Chondrocyte (in vitro differentiated cells): ENCODE results near the gene ABHD12B. TPM values are rescaled to one million over a fixed set of nuclear protein-coding genes. Genes with fewer than 3 reads are reported as not detected.
A peak's percentile ranks its signal among the peaks of the same experiment; 100 is the strongest.

ENCODE experiments used
- DNase-seq: peaks from one replicate; pipeline ENCODE4 v3.0.0; 2021; ENCODE audit warnings: mixed read lengths, low spot score
- H3K27ac Mint-ChIP-seq: one replicate; pipeline ENCODE4 v1.8.0; 2021; ENCODE audit warnings: mild to moderate bottlenecking, moderate library complexity, mixed read lengths; ENCODE audit not compliant: unreplicated experiment
- H3K27me3 Mint-ChIP-seq: 2 replicates; pipeline ENCODE4 v1.8.0; 2021; ENCODE audit warnings: low read depth, mixed read lengths
- H3K36me3 Mint-ChIP-seq: 2 replicates; pipeline ENCODE4 v1.8.0; 2021; ENCODE audit warnings: low read depth, mixed read lengths
- H3K4me1 Mint-ChIP-seq: 2 replicates; pipeline ENCODE4 v1.8.0; 2021; ENCODE audit warnings: low read depth, mild to moderate bottlenecking, mixed read lengths
- H3K4me3 Mint-ChIP-seq: one replicate; pipeline ENCODE4 v1.8.0; 2021; ENCODE audit warnings: mild to moderate bottlenecking, moderate library complexity, mixed read lengths; ENCODE audit not compliant: unreplicated experiment
- H3K9me3 Mint-ChIP-seq: 2 replicates; pipeline ENCODE4 v1.8.0; 2021; ENCODE audit warnings: low read depth, mixed read lengths
- CTCF ChIP-seq: fragments of 200-600 bp; sonication (generic); IDR thresholded peaks from 2 replicates; pipeline ENCODE4 v1.5.0; 2021; ENCODE audit warnings: antibody characterized with exemption, mild to moderate bottlenecking, moderate library complexity
- total RNA-seq: library from RNA; stranded (reverse); gene quantifications from 3 replicates; pipeline ENCODE4 v1.2.1, GENCODE V29; 2021

The ABHD12B gene
- total RNA-seq, 1 donor from 2014 or later = not detected

DNA sequence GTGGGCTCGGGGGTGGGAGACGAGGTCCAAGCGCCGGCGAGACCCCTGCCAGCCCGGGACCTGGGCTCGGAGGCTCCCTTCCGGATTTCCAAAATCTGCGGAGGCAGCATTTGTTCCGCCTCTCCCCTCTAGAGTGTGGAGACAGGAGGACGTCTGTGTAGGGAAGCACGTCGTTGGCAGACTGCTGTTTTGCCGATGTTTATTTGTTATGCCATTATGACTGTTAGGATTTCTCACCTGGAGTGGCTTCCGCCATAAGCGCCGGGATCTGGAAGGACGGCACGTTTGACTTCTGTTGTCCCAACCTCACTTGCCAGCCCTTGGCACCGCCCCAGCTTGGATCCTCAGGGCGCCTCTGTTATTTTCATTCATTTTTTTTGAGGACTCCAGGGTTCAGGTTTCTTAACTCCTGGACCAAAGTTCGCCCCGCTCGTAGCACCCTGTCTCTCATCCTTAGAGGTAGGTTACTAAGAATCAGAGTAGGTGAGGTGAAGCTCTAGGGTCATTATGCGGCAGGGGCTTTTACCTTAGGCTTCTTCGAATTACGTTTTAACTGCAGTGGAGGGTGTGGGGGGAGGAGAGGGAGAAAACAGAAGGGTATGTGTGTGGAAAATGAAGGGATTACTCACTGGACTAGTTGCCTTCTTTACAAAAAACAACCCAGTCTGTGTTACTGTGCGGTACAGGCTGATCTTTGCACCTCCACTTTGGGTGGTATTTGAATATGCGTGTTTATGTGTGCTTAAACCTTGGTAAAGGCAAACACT lies 73.0 kb downstream of the ABHD12B start:
- Mint-ChIP-seq H3K4me3 (peak overlapping the region; percentile 79), H3K9me3 (no peaks in the 10 kb centered on the region), H3K36me3 (peaks cover 8% of the 10 kb centered on the region), H3K27ac (peak overlapping the region; percentile 88), H3K27me3 (no peaks in the 10 kb centered on the region), H3K4me1 (peaks cover 45% of the 10 kb centered on the region)
- TF ChIP-seq CTCF = no peak
- no peak for DNase-seq

- no peak for DNase-seq
- Mint-ChIP-seq H3K27me3 (no peaks in the 10 kb centered on the region), H3K27ac (no peak overlapping the region), H3K36me3 (peaks cover 4% of the 10 kb centered on the region), H3K9me3 (no peaks in the 10 kb centered on the region), H3K4me3 (no peak overlapping the region), H3K4me1 (peaks cover 38% of the 10 kb centered on the region)
- TF ChIP-seq CTCF = no peak
Measured at GRCh38 chr14:50946234-50946935, 74.5 kb downstream of the ABHD12B start.

- DNase-seq = no peak
Measured at GRCh38 chr14:50947446-50947845, 75.6 kb downstream of the ABHD12B start.

DNA sequence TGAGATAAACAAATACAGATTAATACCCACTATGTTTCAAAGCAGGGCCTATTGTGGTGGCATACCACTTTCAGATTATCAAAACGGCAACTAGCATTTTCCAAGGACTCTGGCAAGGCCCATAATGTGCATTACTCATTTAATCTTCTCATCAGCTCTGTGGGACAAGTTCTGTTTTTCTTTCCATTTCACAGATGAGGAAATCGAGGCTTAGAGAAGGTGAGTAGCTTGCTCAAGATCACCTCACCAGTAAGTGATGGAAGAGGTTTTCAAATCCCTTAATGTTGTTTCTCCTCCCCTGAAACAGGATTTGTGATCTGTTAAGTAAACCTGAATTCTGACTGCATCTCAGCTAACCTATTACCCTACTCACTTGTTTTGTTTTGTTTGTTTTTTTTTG lies 76.4 kb downstream of the ABHD12B start:
- no peak for TF ChIP-seq CTCF
- no peaks in the 10 kb centered on the region for H3K27me3 Mint-ChIP-seq
- H3K36me3 Mint-ChIP-seq = no peaks in the 10 kb centered on the region
- H3K9me3 Mint-ChIP-seq = no peaks in the 10 kb centered on the region
- H3K4me3 Mint-ChIP-seq = no peak overlapping the region
- no peak overlapping the region for H3K27ac Mint-ChIP-seq
- DNase-seq = no peak
- peaks cover 23% of the 10 kb centered on the region for H3K4me1 Mint-ChIP-seq

More at GRCh38 chr14:50947446-50947845, 75.6 kb downstream of the ABHD12B start:
- Mint-ChIP-seq H3K4me1 (peaks cover 31% of the 10 kb centered on the region), H3K36me3 (no peaks in the 10 kb centered on the region), H3K27me3 (no peaks in the 10 kb centered on the region), H3K4me3 (no peak overlapping the region), H3K27ac (peak overlapping the region; percentile 77), H3K9me3 (no peaks in the 10 kb centered on the region)
- no peak for TF ChIP-seq CTCF

DNA sequence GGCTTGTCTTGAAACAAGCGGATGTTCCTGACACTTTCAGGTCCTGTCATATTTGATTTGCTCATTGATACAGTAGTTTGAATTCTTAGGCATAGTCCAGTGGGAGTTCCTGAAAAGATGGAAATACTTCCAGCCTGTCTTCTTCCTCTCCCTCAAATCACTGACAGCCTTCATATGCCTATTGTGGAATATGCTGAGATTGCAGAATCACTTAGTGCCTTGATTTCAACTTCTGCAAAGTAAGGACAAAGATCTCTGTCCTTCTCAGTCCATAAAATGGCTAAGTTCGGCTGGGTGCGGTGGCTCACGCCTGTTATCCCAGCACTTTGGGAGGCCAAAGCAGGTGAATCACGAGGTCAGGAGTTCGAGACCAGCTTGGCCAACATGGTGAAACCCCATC lies 79.2 kb downstream of the ABHD12B start:
- no peaks in the 10 kb centered on the region for H3K9me3 Mint-ChIP-seq
- peaks cover 29% of the 10 kb centered on the region for H3K4me1 Mint-ChIP-seq
- no peak for DNase-seq
- no peak for TF ChIP-seq CTCF
- no peak overlapping the region for H3K4me3 Mint-ChIP-seq
- no peaks in the 10 kb centered on the region for H3K36me3 Mint-ChIP-seq
- H3K27ac Mint-ChIP-seq = no peak overlapping the region
- no peaks in the 10 kb centered on the region for H3K27me3 Mint-ChIP-seq
